ENCODE results near the gene PZP.
A peak's percentile ranks its signal among the peaks of the same experiment; 100 is the strongest.
"Not testable (repeated sequence)": the region's sequence is repeated elsewhere in the genome, so short reads cannot be mapped to it uniquely, and the experiment has no call there.

The PZP gene

DNA sequence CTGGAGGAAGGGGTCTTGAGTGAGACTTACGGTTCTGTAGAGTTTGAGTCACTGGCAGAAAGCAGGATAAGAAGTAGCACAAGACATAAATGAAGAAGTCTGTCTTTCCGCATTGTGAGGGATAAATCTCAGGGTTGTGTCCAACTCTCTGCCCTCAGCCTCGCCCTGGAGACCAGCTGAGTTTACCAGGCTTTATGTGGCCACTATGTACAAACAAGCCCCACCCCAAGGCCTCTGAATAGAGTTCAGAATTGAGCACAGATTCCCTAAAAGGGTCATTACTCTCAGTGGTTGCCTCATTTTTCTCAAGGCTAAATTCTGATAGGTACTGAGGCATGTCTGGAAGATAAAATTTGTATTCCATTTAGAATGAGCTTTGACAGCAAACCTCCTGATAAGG lies at the start of gene PZP:
Gene PZP, minus strand, starts transcription at position 167 of the 400 bp plus-strand sequence. Its CDS starts 54 bp downstream, at position 113.
- no peak for DNase-seq

- DNase-seq = no peak
These were observed 48.7 kb upstream of the PZP start for GRCh38 chr12:9256758-9257405.

GRCh38 chr12:9256341-9256740 lies 48.1 kb upstream of the PZP start:
- DNase-seq = no peak

DNA sequence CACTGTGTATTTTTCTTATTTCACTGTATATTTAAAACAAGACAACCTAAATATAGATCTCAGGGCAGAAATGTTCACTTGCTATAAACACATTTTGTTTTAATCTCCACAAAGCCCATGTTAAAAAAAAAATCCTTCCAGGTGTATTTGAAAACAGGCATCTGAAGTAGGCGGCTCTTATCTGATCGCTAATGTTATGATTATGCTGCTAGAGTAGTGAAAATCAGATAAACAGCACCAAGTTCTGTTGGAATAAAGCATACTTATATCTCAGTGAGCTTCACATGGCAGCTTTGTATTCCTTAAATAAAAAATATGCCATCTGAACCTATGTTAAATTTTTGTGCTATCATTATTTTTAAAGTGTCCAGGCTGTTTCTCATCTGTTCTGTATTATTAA lies 47.6 kb upstream of the PZP start:
- no peak for DNase-seq

GRCh38 chr12:9253464-9253863 lies 45.3 kb upstream of the PZP start:
- no peak for DNase-seq

DNA sequence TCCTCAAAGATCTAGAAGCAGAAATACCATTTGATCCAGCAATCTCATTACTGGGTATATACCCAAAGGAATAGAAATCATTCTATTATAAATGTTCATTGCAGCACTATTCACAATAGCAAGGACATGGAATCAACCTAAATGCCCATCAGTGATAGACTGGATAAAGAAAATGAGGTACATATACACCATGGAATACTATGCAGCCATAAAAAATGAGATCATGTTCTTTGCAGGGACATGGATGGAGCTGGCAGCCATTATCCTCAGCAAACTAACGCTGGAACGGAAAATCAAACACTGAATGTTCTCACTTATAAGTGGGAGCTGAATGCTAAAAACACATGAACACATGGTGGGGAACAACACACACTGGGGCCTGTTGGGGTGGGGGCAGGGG lies 44.6 kb upstream of the PZP start:
- not testable (repeated sequence) for DNase-seq

DNA sequence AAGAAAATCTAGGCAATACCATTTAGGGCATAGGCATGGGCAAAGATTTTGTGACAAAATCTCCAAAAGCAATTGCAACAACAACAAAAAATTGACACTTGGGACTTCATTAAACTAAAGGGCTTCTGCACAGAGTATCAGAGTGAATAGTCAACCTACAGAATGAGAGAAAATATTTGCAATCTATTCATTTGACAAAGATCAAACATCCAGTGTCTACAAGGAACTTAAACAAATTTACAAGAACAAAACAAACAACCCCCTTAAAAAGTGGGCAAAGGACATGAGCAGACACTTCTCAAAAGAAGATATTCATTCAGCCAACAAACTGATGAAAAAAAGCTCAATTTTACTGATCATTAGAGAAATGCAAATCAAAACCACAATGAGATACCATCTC lies 44.1 kb upstream of the PZP start:
- no peak for DNase-seq

GRCh38 chr12:9248435-9248834 lies 40.2 kb upstream of the PZP start:
- DNase-seq = no peak

DNA sequence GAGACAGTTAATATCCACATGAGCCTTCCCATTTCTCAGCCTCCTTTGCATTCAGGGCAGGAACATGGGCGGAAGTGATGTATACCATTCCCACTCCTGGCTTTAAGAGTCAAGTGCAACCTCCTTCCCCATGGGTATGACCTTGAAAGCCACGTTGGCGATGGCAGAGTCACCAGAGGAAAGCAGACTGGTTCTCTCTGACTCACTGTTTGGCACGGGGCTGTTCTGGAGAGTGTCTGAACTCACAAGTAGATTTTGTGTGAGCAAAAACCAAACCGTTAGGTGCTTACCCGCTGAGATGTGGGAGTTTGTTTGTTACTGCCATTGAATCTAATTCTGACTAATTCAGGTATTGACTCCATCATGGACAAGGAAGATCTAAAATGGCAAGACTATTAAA lies 36.7 kb upstream of the PZP start:
- DNase-seq = no peak

DNA sequence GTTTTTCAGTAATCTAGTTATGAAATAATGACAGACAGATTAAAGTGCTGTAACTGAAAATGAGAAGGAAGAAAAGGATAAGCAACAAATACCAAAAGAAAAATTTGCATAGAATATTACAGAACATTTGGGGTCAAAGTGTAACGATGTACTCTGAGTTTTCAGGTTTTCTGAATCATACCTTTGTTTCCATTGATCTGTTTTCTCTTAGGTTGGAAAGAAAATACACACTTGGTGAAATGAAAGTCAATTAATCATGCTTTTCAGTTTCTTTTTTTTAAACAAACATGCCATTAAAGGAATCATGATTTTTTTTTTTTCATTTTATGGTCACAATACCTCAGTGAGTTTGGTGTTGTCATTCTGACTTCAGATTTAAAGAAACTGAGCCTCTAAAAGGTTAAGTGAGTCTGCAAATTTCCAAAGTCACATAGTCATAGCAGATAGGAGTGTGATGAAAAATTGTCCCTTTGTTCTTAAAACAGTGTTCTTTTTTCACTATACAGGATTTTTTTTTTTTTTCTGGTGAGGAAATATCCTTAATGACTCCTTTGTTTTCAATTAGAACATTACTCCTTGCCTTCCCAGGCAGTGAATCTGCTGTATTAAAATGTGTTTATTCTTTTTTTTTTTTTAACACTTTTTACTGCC lies 35.9 kb upstream of the PZP start:
- DNase-seq = no peak

DNA sequence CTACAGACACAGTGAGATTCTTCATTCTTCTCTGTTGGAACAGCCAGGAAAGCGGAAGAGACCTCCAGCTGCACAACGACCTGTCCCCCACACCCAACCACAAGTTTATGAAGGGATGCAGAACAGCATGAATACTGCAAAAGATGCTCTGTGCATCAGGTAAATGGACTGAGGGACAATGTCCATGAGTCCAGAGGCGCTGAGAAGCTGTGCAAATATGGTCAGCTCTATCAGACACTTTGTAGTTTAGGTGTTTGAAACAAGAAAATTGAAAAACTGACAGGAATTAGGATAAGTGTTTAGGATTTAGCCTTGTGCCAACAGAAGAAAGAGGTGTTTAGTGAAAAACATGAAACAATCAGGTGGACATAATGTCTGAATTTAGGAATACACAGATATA lies 33.1 kb upstream of the PZP start:
- DNase-seq = no peak

GRCh38 chr12:9240776-9241175 lies 32.6 kb upstream of the PZP start:
- no peak for DNase-seq

DNA sequence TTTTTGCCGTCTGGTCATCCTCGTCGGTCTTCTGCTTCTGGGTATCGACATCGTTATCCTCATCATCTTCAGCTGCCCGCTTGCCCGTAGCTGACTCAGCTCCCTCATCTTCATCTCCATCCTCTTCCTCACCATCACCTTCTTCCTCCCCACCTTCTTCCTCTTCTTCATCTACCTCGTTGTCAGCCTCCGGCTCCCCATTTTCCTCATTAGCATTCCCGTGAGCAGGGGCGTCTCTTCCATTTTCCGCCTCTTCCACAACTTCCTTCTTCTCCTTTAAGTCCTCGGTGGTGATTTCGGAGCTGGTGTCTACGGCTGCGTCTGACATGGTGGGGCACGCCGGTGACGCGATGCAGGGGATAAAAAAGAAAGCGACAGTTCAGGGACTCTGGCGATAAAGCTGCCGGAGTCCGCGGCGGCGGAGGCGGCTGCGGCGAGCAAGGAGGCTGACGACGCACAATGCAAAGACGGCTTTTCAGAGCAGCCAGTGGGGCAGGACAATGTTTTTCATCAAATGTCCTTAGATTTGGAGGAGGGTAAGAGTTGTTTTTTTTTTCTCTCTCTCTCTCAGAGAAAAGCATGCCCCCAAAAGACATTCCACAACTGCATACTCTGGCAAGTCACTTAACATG lies 31.9 kb upstream of the PZP start:
- peak; percentile 49 for DNase-seq

DNA sequence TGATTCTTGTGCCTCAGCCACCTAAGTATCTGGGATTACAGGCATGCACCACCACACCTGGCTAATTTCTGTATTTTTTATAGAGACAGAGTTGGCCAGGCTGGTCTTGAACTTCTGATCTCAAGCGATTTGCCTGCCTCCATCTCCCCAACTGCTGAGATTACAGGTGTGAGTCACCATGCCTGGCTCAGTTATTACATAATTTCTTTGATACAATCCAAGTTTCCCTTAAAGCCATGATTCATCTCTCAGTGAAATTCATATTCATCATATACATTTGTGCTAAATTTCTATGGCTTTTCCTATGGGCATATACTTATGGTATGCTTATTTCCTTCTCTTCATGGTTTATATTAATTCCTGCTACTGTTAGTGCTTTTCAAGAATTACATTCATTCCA lies 29.1 kb upstream of the PZP start:
- DNase-seq = no peak

DNA sequence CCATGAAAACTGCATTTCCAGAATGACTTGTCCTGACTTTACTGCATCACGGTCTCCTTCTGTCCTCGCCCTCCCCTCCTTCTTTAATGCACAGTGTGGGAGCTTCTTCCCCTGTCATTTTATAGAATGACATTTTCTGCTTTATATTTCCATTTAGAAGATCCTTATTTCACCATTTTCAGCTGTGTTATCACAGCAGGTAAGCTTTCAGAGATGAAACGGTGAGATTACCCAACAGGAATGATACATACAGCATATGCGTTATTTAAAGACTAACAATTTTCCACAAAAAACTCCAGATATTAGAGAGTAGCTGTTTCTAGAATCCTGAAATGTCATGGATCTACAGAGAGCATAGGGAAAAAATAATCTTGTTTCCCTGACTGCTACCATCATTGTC lies 27.3 kb upstream of the PZP start:
- no peak for DNase-seq

DNA sequence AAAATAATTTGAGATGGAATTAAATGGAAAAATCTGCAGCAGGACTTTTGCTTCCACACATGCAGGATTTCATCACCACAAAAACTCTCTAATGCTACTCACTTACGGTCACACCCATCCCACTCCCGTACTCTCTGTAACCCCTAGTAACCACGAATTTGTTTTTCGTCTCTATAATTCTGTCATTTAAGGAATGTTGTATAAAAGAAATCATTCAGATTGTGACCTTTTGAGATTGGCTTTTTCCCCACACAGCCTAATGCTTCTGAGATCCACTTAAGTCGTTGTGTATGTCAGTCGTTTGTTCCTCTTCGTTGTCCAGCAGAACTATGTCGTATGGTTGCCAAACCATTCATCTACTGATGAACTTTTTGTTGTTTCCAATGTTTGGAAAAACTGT lies 19.8 kb upstream of the PZP start:
- DNase-seq = no peak

- no peak for DNase-seq
These were observed 15.6 kb upstream of the PZP start for GRCh38 chr12:9223830-9224229.

- no peak for DNase-seq
These were observed 13.3 kb upstream of the PZP start for GRCh38 chr12:9221483-9221882.

GRCh38 chr12:9221011-9221410 lies 12.8 kb upstream of the PZP start:
- not testable (repeated sequence) for DNase-seq

- DNase-seq = no peak
These were observed 6.3 kb upstream of the PZP start for GRCh38 chr12:9214534-9214933.

DNA sequence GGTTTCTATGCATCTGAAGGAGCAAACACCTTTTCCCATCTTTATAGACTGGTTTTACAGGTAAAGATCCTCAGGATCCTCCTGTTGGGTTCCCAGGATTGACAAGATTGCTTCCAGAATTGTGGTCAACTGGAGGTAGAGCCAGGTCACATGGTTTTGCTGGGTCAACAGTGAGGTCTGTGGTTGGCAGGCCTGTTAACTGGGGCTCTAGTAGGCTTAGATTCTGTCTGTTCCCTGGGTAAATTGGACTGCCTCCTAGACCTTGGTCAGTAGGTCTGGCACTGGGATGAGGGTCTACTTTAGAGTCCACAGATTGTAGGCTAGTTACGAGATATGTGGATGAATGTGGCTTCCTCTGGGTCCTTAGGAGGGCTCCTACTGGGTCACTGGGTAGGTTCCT lies 3.5 kb upstream of the PZP start:
- no peak for DNase-seq

GRCh38 chr12:9204380-9204779 lies 3.8 kb downstream of the PZP start:
- no peak for DNase-seq

DNA sequence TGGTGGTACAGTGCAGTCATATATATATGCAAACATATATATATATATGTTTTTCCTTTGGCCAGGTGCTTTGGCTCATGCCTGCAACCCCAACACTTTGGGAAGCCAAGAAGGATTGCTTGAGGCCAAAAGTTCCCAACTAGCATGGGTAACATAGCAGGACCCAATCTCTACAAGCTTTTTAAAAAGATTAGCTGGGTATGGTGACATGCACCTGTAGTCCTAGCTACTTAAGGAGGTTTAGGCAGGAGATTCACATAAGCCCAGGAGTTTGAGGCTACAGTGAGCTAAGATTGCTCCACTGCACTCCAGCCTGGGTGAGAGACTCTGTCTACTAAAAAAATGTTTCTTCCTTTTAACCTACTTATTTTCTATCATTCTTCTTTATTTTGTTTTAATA lies 10.2 kb downstream of the PZP start:
- peak; percentile 11 for DNase-seq

- no peak for DNase-seq
These were observed 23.9 kb downstream of the PZP start for GRCh38 chr12:9184276-9184675.

GRCh38 chr12:9180810-9181209 lies 27.4 kb downstream of the PZP start:
- no peak for DNase-seq
